Measurements from ENCODE around the gene HIBCH. TPM values are rescaled to one million over a fixed set of nuclear protein-coding genes. Genes with fewer than 3 reads are reported as not detected.
"Not testable (repeated sequence)": the region's sequence is repeated elsewhere in the genome, so short reads cannot be mapped to it uniquely, and the experiment has no call there.

Gene HIBCH
- total and polyA plus RNA-seq, 2 experiments from 2014 or later: 10.4 to 29.0 TPM

GRCh38 chr2:190254063-190254850 lies 65.4 kb downstream of the HIBCH start:
- no peaks in the 10 kb centered on the region for H3K9me2 ChIP-seq (ENCODE audit: insufficient read depth)
- no peaks in the 10 kb centered on the region for H3K79me2 ChIP-seq (ENCODE audit: insufficient read depth)
- no peak overlapping the region for H3K27ac ChIP-seq
- no peaks in the 10 kb centered on the region for H4K20me1 ChIP-seq (ENCODE audit: insufficient read depth)
- no peak overlapping the region for H3K4me2 ChIP-seq (ENCODE audit: unreplicated experiment)
- WGBS, 2 experiments (ENCODE audit: low coverage in 1 of 2, low lambda C conversion rate in 2 of 2, missing lambda C conversion rate in 2 of 2): 76 to 84% methylated on average over 3 of the region's 3 CpGs
- H3K27me3 ChIP-seq (replicated peaks; ENCODE audit: insufficient read depth): no peaks in the 10 kb centered on the region
- no peak for DNase-seq
- H2AFZ ChIP-seq: no peak overlapping the region
- H3K4me1 ChIP-seq (ENCODE audit: insufficient read depth): no peaks in the 10 kb centered on the region
- no peak overlapping the region for H3K9ac ChIP-seq
- peaks cover 27% of the 10 kb centered on the region; the same call in 1 of the 2 replicates for H3K36me3 ChIP-seq (ENCODE audit: low read depth)
- no peaks in the 10 kb centered on the region for H3F3A ChIP-seq (ENCODE audit: insufficient read depth)
- no peak for TF ChIP-seq EZH2 (IDR thresholded peaks at IDR 0.05; ENCODE audit: insufficient read depth, poor library complexity, severe bottlenecking)
- TF ChIP-seq EZH2phosphoT487 (IDR thresholded peaks at IDR 0.05; ENCODE audit: insufficient read depth, low read depth): no peak
- H3K4me3 ChIP-seq: no peak overlapping the region
- in situ Hi-C loops (cut with MboI): no loop called here
- no peaks in the 10 kb centered on the region for H3K9me3 ChIP-seq (ENCODE audit: low read depth)

GRCh38 chr2:190250421-190250820 lies 69.2 kb downstream of the HIBCH start:
- Histone ChIP-seq H3K4me3 (no peak overlapping the region), H4K20me1 (ENCODE audit: insufficient read depth) (no peaks in the 10 kb centered on the region), H3K27me3 (replicated peaks; ENCODE audit: insufficient read depth) (no peaks in the 10 kb centered on the region), H3K27ac (no peak overlapping the region), H3K4me1 (ENCODE audit: insufficient read depth) (no peaks in the 10 kb centered on the region), H2AFZ (no peak overlapping the region), H3K4me2 (ENCODE audit: unreplicated experiment) (no peak overlapping the region), H3K79me2 (ENCODE audit: insufficient read depth) (no peaks in the 10 kb centered on the region), H3K9me2 (ENCODE audit: insufficient read depth) (no peaks in the 10 kb centered on the region), H3K9ac (no peak overlapping the region), H3F3A (ENCODE audit: insufficient read depth) (no peaks in the 10 kb centered on the region), H3K36me3 (ENCODE audit: low read depth) (peaks cover 6% of the 10 kb centered on the region; the same call in 1 of the 2 replicates), H3K9me3 (ENCODE audit: low read depth) (no peaks in the 10 kb centered on the region)
- TF ChIP-seq EZH2 (IDR thresholded peaks at IDR 0.05; ENCODE audit: insufficient read depth, poor library complexity, severe bottlenecking) (no peak), EZH2phosphoT487 (IDR thresholded peaks at IDR 0.05; ENCODE audit: insufficient read depth, low read depth) (no peak)
- WGBS, 2 experiments (ENCODE audit: low coverage in 1 of 2, low lambda C conversion rate in 2 of 2, missing lambda C conversion rate in 2 of 2): 97 to 100% methylated on average over 2 of the region's 2 CpGs
- DNase-seq: no peak
- in situ Hi-C loops (cut with MboI): no loop called here

GRCh38 chr2:190235551-190236075 lies 84.0 kb downstream of the HIBCH start:
- TF ChIP-seq EZH2phosphoT487 (IDR thresholded peaks at IDR 0.05; ENCODE audit: insufficient read depth, low read depth): no peak
- TF ChIP-seq EZH2 (IDR thresholded peaks at IDR 0.05; ENCODE audit: insufficient read depth, poor library complexity, severe bottlenecking): no peak
- no peaks in the 10 kb centered on the region for H4K20me1 ChIP-seq (ENCODE audit: insufficient read depth)
- H3K36me3 ChIP-seq (ENCODE audit: low read depth): no peaks in the 10 kb centered on the region
- in situ Hi-C loops (cut with MboI): no loop called here
- no peaks in the 10 kb centered on the region for H3K4me1 ChIP-seq (ENCODE audit: insufficient read depth)
- H3K27ac ChIP-seq: no peak overlapping the region
- no peak overlapping the region for H2AFZ ChIP-seq
- no peaks in the 10 kb centered on the region for H3K9me2 ChIP-seq (ENCODE audit: insufficient read depth)
- no peaks in the 10 kb centered on the region for H3K27me3 ChIP-seq (replicated peaks; ENCODE audit: insufficient read depth)
- H3K9ac ChIP-seq: no peak overlapping the region
- no peaks in the 10 kb centered on the region for H3K9me3 ChIP-seq (ENCODE audit: low read depth)
- H3K79me2 ChIP-seq (ENCODE audit: insufficient read depth): no peaks in the 10 kb centered on the region
- 88 to 91% methylated on average over 2 of the region's 2 CpGs for WGBS, 2 experiments (ENCODE audit: low coverage in 1 of 2, low lambda C conversion rate in 2 of 2, missing lambda C conversion rate in 2 of 2)
- no peak for DNase-seq
- no peaks in the 10 kb centered on the region for H3F3A ChIP-seq (ENCODE audit: insufficient read depth)
- no peak overlapping the region for H3K4me3 ChIP-seq
- H3K4me2 ChIP-seq (ENCODE audit: unreplicated experiment): no peak overlapping the region

- H2AFZ ChIP-seq: no peak overlapping the region
- H3K27me3 ChIP-seq (replicated peaks; ENCODE audit: insufficient read depth): no peaks in the 10 kb centered on the region
- peak; percentile 26 for DNase-seq
- in situ Hi-C loops (cut with MboI): no loop called here
- H3K4me2 ChIP-seq (ENCODE audit: unreplicated experiment): no peak overlapping the region
- 77 to 81% methylated on average over 4 of the region's 4 CpGs for WGBS, 2 experiments (ENCODE audit: low coverage in 1 of 2, low lambda C conversion rate in 2 of 2, missing lambda C conversion rate in 2 of 2)
- no peaks in the 10 kb centered on the region for H3K9me3 ChIP-seq (ENCODE audit: low read depth)
- H3K27ac ChIP-seq: no peak overlapping the region
- TF ChIP-seq EZH2 (IDR thresholded peaks at IDR 0.05; ENCODE audit: insufficient read depth, poor library complexity, severe bottlenecking) (no peak), EZH2phosphoT487 (IDR thresholded peaks at IDR 0.05; ENCODE audit: insufficient read depth, low read depth) (no peak)
- H3K79me2 ChIP-seq (ENCODE audit: insufficient read depth): no peaks in the 10 kb centered on the region
- no peak overlapping the region for H3K4me3 ChIP-seq
- H3F3A ChIP-seq (ENCODE audit: insufficient read depth): no peaks in the 10 kb centered on the region
- H3K9ac ChIP-seq: no peak overlapping the region
- H3K9me2 ChIP-seq (ENCODE audit: insufficient read depth): no peaks in the 10 kb centered on the region
- no peaks in the 10 kb centered on the region for H3K36me3 ChIP-seq (ENCODE audit: low read depth)
- no peaks in the 10 kb centered on the region for H3K4me1 ChIP-seq (ENCODE audit: insufficient read depth)
- no peaks in the 10 kb centered on the region for H4K20me1 ChIP-seq (ENCODE audit: insufficient read depth)
These were observed 84.5 kb downstream of the HIBCH start for GRCh38 chr2:190235101-190235500.

- H3K27ac ChIP-seq; H3K9me2 ChIP-seq (ENCODE audit: insufficient read depth); H4K20me1 ChIP-seq (ENCODE audit: insufficient read depth); H3F3A ChIP-seq (ENCODE audit: insufficient read depth); H3K4me1 ChIP-seq (ENCODE audit: insufficient read depth); H3K79me2 ChIP-seq (ENCODE audit: insufficient read depth); H3K4me2 ChIP-seq (ENCODE audit: unreplicated experiment); H3K9me3 ChIP-seq (ENCODE audit: low read depth); H3K27me3 ChIP-seq (replicated peaks; ENCODE audit: insufficient read depth); H2AFZ ChIP-seq; DNase-seq; H3K9ac ChIP-seq; in situ Hi-C loops (cut with MboI); H3K36me3 ChIP-seq (ENCODE audit: low read depth); H3K4me3 ChIP-seq: not testable (repeated sequence)
- WGBS, 2 experiments (ENCODE audit: low coverage in 1 of 2, low lambda C conversion rate in 2 of 2, missing lambda C conversion rate in 2 of 2): 93 to 95% methylated on average over 12 of the region's 12 CpGs
These were observed 95.6 kb downstream of the HIBCH start for GRCh38 chr2:190223989-190224388.

- H3K4me3 ChIP-seq; H3K9me2 ChIP-seq (ENCODE audit: insufficient read depth); H4K20me1 ChIP-seq (ENCODE audit: insufficient read depth); H3F3A ChIP-seq (ENCODE audit: insufficient read depth); H3K9me3 ChIP-seq (ENCODE audit: low read depth); H3K27me3 ChIP-seq (replicated peaks; ENCODE audit: insufficient read depth); H3K27ac ChIP-seq; H2AFZ ChIP-seq; H3K36me3 ChIP-seq (ENCODE audit: low read depth); H3K4me1 ChIP-seq (ENCODE audit: insufficient read depth); DNase-seq; H3K79me2 ChIP-seq (ENCODE audit: insufficient read depth); in situ Hi-C loops (cut with MboI); H3K9ac ChIP-seq; H3K4me2 ChIP-seq (ENCODE audit: unreplicated experiment): not testable (repeated sequence)
- WGBS, 2 experiments (ENCODE audit: low coverage in 1 of 2, low lambda C conversion rate in 2 of 2, missing lambda C conversion rate in 2 of 2): 98 to 100% methylated on average over 2 of the region's 2 CpGs
These were observed 96.9 kb downstream of the HIBCH start for GRCh38 chr2:190222745-190223144.
